ENCODE results near the gene IL9.

Gene IL9

DNA sequence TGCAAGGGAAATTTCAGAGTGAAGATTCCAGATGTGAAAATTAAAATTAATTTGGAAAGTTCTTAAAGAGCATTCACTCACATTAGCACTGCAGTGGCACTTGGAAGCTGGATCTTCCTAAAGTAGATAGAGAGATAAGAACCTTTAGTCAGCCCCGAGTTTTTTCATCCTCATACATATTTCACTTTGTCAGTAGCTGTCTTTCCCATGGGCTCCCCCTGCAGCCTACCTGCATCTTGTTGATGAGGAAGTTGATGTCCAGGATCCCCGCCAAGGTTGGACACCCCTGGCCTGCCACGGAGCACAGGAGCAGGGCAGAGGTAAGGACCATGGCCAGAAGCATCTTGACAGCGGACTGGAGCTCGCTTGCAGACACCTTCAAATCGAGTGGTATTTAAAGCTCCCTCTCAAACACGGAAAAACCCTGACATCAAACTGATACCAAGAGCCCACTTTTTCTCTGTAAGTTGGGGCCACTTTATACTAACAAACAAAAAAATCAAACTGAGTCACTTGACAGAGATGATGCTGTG, at the start of gene IL9:
IL9 (minus strand) TSS at position 368 of the 533 bp plus-strand sequence; CDS start at position 343, 25 bp downstream.
- no peak for DNase-seq

- no peak for DNase-seq
Observed at GRCh38 chr5:135944967-135945560, 49.4 kb upstream of the IL9 start.

DNA sequence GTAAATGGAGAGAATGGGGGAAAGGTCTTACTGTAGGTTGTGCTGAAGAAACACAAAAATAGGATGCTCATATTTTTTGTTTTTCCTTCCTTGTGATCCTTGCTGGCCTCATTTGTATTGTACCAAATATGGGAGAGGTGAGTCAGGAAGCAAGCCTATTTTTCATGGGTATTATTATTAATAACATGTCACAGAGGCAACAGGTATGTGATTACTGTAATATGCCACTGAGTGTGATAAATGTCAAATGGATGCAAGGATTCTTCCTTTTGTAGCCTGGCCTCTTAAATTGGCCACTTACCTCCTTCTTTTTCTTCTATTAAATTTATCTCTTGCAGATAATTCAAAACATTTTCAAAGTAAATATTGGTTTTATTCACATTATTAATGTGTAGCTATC, 48.9 kb upstream of the IL9 start:
- no peak for DNase-seq

DNA sequence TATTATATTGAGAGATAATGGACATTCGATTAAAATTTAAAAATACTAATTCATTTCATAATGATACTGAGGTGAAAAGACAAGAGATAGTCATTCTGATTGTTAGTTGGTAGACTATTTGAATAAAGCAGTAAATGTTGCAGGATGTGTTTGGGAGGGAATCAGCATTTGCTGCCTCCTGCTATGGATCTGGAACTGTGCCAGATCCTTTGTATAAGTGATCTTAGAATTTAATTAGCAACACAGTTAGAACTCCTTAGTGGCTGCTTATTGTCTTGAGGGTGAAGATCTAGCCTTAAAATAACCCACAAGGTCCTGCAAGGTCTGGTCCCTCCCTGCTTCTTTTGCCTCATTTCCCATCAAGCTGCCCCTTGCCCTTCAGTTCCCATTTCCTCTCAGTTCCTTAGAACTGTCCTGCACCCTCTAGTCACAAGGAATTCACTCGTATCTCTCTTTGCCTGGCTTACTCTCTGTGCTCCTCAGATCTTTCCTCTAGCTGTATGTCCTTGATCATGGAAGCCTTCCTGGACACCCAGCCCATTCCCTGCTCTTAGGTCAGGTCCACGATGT, 46.6 kb upstream of the IL9 start:
- no peak for DNase-seq

- no peak for DNase-seq
Observed at GRCh38 chr5:135941711-135942110, 46.1 kb upstream of the IL9 start.

DNA sequence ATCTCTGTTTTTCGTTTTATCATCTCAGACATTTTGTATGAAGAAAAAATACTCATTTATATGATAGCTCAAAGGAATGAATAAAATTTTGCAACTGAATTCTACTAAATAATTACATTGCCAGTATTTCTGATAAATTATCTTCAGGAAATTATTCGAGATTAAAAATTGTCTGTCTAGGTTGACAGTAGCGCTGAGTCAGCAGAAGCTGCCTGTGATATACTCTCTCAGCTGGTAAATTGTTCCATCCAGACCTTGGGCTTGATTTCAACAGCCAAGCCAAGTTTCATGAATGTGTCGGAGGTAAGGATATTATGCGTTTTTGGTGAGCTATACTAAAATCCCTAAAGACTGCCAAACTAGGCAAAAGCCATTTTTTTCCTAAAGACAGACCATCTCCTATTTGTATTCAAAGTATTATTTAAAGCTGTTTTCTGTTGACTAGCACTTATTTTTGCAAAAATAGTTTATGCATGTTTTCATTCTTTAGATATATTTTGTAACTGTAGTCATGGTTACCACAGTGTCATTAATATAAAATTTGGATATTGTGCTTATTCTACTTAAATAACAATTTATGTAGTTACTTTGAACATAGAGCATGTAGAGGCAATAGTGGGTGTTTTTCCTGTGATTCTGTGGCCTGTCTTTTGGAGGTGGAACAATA, 41.7 kb upstream of the IL9 start:
- DNase-seq, result no peak

- DNase-seq, result no peak
Observed at GRCh38 chr5:135934939-135935338, 39.3 kb upstream of the IL9 start.

DNA sequence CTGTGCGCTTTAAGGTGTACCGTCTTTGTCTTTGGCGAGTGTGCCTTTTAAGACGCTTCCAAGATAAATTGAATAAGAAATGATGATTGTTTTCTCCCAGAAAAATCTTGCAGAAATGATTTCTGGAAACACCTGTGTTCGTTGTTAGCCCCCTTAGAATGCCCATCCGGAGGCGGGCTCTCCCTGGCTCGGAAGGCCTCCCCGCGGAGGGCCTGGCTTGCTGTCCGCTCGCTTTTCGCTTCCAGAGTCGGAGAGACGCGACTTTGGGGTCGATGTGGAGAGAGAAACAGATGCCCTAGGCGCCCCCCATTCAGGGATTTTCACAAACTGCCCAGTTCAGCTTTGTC, 35.3 kb upstream of the IL9 start:
- no peak for DNase-seq

- DNase-seq, result no peak
Observed at GRCh38 chr5:135930029-135930948, 34.6 kb upstream of the IL9 start.

GRCh38 chr5:135921388-135921787, 25.7 kb upstream of the IL9 start:
- DNase-seq, result no peak

- DNase-seq, result no peak
Observed at GRCh38 chr5:135920199-135920598, 24.6 kb upstream of the IL9 start.

- DNase-seq, result no peak
Observed at GRCh38 chr5:135916638-135917263, 21.1 kb upstream of the IL9 start.

DNA sequence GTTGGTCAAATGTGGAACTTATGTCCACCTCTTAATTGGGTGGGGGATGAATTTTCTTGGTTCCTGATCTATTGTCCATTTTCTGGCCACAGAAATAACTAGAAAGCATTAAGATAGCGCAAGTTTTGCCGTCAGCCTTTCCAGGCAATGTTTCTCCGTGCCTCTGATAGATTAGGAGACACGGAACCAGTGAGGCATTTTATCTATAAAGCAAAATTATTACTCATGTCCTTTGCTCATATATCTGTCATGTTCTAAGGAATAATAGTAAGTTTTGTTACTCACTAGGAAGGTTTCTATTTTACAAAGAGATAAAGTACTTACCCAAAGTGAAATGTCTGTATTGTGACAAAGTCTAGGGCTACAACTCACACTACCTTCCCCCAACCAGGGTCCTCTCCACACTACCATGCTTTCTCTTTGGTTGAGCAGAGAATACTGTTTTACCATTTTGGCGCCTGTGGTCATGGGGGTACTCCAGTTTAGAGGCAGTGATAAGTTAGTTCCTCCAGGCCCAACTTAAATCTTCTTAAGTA, 19.9 kb upstream of the IL9 start:
- no peak for DNase-seq

- no peak for DNase-seq
Observed at GRCh38 chr5:135913713-135914626, 18.3 kb upstream of the IL9 start.

DNA sequence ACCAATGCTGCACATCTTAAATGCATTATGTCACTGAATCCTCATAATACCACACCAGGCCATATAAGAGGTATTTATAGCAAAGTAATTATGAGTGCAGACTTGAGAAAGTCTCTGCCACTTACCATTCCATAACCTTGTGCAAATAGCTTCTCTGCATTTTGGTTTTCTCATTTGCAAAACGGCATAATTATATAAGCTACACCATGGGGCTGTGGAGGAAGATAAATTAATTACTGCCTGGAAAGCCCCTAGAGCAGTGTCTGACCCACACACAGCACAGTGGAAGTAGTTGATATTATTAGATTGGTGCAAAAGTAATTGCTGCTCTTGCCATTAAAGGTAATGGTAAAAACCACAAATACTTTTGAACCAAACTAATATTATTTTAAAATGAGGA, 9.5 kb upstream of the IL9 start:
- no peak for DNase-seq

DNA sequence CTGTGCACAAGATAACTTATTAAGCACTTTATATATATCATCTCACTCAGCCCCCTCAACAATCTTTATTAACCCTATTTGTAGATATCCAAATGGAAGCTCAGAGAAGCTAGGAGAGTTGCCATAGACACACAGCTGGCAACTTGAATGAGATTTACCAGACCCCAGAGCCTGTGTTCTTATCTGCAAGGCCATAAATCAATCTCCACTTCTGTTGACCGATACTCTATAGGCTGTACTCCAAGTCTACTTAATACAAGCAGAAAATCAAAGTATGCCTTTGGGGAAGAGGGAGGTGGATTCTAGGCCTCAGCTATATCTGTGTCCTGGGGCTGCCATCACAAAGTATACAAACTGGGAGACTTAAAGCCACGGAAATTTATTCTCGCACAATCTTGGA, 6.0 kb upstream of the IL9 start:
- DNase-seq, result no peak

- DNase-seq, result no peak
Observed at GRCh38 chr5:135900276-135900675, 4.6 kb upstream of the IL9 start.

DNA sequence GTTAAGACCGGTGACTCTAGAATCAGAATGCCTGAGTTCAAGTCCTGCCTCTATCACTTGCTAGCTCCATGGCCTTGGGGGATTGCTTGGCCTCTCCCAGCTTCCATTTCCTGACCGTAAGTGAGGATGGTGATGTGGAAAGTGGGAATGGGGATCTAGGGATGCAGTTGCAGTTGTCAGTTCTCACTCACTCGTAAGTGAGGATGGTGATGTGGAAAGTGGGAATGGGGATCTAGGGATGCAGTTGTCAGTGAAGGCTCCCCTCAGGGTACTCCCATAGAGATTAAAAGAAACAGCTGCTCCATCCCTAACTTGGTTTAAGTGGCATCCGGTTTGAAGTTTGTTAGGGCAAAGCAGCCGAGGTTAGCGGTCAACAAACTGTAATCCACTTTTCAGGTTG, 3.0 kb upstream of the IL9 start:
- no peak for DNase-seq

DNA sequence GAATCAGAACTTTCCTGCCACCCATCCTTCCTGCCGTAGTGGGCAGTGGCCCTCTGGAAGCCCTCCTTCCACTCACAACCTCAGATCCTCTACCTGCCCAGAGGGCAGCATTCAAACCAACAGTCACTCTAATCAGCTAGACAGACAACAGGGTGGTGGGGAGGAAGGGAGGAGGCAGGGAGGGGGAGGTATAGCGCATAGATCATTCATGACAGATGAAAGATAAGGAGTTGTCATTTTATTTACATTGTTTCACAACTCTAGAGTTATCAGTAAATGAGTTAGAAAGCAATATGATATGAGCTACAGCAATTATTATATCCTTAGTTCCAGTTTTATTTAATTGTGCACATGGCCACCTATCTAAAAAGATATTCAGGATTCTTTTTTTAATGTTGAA, 852 bp downstream of the IL9 start:
- no peak for DNase-seq

- no peak for DNase-seq
Observed at GRCh38 chr5:135894276-135894675, 1.4 kb downstream of the IL9 start.

- DNase-seq, result no peak
Observed at GRCh38 chr5:135891791-135892190, 3.9 kb downstream of the IL9 start.

GRCh38 chr5:135891268-135891667, 4.4 kb downstream of the IL9 start:
- no peak for DNase-seq

Data from stimulated activated CD4-positive, alpha-beta T cell treated with anti-CD3 and anti-CD28 coated beads, Interleukin-4, amount 100 ng/mL, for 4 hours (primary cell).